GM21529 (cell line): ENCODE results near the gene PDE1A.

Experiments used
- ATAC-seq: cut with Tn5 transposase; IDR thresholded peaks from one replicate; pipeline ENCODE4 v1.9.1; 2021; ENCODE audit not compliant: unreplicated experiment

The PDE1A gene

DNA sequence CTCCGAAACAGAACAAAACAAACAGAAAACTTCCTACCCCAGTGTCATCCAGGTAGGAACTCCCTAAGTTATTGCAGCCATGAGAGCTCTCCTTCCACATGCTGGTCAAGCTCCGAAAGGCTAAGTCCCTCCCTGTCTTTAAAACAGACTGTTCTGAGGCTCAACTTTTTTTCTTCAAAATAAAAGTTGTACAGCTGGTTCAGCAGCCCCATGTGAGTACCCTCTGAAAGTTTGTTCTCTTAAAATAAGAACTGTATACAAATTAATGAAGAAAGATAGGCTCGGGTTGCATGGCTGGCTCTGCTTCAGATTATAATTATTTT lies at the start of gene PDE1A:
PDE1A (minus strand) TSS at position 119 of the 323 bp plus-strand sequence.
- no peak for ATAC-seq

DNA sequence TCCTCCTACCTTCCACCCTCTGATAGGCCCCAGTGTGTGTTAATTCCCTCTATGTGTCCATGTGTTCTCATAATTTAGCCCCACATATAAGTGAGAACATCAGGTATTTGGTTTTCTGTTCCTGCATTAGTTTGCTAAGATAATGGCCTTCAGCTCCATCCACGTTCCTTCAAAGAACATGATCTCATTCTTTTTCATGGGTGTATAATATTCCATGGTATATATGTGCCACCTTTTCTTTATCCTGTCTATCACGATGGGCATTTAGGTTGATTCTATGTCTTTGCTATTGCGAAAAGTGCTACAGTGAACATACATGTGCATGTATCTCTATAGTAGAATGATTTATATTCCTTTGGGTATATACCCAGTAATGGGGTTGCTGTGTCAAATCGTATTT lies 46.8 kb upstream of the PDE1A start:
- ATAC-seq = no peak

DNA sequence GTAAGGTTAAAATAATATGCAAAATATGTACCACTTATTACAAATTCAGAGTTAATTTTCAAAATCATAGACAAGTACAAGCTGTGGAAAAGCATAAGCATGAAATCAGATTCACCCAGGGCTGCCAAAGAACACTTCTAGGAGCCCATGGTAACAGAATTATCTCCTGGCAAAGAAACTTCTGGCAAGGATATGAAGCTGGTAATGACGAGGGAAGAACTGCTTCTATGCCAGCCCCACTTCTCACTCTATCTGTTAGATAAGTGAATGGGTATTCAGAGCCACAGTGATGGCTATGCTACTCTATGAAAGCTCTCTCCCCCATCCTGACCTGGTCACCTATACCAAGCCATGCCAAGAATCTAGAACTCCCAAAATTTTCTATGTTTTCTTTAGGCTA lies 36.9 kb upstream of the PDE1A start:
- no peak for ATAC-seq

DNA sequence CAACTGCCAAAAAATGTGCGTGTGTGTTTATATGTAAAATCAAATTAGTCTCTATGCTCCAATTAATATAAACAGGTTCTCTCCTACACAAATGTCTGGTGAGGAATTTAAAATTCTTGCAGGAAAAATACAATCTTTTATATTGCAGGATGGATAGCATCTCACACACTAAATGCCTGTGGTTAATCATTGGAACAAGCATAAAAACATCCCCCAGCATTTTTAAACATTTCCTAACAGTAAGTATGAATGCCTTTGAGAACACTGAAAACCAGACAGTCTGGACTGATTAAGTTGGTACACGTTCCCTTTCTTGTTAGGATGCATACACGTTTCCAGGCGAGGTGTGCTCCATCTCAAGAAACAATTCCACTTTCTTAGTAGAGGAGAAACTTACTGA lies 29.9 kb upstream of the PDE1A start:
- ATAC-seq = no peak

DNA sequence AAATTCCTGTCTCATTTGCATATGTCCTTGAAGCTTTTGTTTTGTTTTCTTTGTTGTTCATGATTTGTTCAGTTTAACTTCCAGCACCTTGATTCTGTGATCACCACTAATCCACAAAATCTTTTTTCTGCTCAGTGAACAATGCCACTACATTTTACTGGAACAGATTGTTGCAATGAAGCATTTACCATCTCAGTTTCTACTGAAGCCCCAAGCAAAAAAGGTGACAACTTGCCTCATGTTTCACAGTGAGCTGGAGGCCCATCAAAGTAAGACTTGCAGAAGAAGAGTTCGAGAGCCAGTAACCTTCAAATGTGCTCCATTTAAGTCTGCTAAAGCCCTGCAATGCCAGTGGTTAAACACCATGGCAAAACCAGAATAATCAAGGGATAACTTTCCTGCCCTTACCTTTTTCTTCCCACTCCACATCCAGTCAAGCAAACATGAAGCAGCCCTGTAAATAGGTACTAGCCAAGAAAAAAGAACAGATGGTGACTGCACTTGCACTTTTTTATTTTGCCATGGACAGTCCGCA lies 25.7 kb upstream of the PDE1A start:
- no peak for ATAC-seq

DNA sequence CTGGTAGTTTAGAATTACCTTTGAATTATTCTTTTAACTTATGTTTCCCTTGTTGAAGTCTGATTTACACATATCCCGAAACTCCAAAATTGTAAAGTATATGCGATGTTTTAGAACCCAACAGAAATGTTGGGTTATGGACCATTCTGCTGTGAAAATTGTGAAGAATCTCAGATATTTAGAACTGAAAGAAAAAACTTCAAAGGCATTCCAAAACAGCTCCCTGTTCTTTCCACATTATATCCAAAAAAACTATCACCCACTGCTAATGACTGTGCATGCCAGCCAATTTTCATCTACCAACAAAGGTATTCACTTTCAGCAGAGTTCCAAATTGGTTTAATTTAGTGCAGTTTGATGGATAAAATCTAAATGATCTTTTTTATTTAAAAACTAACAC lies 21.5 kb upstream of the PDE1A start:
- no peak for ATAC-seq

DNA sequence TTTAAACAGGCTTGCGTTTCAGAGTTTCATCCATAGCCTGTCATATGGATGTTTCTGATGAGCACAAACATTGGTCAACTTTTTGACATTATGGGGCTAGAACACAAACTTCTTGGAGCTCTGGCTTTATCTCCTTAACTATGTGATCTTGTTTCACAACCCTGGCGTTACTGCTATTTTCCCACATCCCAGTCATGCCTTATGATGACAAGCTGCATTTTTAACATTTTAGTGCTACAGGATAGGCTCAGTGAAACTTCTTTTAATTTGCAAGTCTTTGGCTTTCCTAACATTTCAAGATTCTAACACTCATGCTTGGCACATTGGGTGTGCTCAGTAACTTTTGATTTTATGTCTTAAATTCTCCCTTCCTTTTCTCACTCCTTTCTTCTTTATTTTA lies 21.0 kb upstream of the PDE1A start:
- no peak for ATAC-seq

DNA sequence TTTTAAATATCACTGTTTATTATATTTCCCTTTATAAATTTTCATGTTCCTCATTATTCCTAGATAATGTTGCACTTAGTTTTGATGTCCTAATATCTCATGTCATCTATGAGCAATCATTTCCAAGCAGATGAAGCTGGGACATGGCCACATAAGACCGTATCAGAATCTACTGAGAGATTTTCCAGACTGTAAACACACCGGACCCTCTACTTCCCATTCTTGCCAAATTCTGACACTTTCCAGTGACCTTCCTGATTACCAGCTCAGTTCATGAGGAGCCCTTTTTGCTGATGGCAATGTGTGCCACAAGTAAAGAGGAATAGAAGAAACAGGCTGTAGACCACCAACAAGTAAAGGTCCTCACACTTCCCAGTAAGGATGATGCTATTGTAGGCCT lies 20.3 kb upstream of the PDE1A start:
- no peak for ATAC-seq

DNA sequence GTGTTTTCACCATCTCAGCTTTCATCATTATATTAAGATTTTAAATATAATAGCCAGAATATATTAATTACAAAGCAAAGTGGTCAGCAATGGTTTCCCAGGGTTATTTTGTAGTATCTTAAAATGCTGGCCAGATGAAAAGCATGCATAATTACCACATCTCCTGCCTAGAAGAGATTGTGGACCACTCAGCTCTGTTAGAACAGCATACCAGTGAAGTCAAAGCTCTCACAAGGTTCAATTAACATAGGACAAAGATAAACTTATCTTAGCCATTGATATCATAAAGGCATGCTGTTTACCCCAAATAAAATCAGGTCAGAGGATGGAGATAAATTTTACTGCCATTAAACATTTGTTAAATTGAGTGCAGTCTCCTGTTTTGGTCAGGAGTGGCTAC lies 19.3 kb upstream of the PDE1A start:
- no peak for ATAC-seq

DNA sequence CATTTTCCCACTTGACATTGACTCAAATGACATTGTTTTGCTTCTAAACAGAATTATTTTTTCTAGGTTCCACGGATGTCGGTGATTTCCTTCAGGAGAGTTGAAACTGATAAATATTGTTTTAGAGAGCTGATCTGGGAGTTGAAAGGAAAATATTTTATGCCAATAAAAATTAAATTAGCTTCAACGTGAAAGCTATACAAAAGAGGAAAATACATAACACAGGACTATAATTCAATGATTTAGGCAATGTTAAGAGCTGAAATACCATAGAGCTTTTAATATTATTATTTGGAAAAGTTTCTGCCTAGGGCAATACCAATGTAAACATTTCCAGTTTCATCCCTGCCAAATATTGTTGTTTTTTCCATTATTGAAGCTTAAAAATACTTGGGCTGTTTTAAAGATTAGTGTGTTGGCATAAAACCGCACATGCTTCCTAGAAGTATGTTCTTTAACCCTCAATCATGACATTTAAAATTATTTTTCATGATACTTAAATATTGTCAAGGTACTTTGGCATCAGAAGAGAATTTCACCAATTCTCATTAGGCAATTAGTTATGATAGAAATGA lies 18.6 kb upstream of the PDE1A start:
- ATAC-seq = no peak

DNA sequence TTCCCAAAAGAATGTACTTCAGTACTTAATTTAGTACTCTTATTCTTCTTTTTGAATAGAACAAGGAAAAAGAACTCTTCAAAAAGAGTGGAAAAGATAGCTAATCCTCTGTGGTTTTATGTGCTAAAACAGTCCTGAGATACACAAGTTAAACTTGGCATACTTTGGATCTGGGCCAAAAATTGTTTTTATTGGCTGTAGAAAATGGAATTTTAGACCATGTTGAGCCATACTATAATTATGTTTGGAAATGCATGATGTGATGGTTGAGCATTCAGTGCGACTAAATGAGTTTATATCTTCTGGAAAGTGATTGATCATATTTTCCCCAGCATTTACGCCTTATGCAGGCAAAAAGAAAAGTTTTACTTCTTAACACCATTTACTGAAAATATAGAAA lies 18.0 kb upstream of the PDE1A start:
- no peak for ATAC-seq

DNA sequence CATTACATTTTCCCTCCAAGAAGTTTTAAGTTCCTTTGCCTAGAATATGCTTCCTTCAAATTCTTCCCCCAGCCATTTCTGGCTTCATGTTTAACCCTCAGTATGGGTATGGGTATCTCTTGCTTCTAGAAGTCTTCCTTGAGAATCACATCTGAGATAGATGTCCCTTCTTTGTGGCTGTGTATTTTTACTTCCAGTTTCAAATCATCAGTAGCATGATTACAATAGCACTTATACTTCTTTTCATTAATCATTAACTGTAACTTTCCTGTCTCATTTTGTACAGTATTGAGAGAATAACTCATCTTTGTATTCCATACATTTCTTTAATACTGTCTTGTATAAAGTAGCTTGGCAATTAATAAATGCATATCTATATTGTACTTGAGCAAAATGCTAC lies 17.3 kb upstream of the PDE1A start:
- ATAC-seq = no peak

DNA sequence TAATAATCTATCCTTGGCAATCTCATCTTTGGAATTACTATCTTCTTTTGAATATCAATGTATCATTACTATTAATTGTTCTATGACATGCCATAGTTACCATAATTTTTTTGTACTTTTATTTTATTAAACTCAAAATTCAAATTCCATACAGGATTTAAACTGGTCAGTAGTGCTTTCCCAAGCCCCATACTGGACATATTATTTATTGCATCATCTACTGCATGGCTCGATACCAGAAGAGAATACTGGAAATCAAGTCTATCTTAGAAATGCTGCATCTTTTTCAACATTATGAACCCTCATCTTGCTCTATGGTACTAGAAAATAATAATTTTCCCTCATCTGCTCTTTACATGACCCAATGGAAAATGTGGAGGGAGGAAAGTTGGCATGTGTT lies 9.4 kb upstream of the PDE1A start:
- ATAC-seq = no peak

DNA sequence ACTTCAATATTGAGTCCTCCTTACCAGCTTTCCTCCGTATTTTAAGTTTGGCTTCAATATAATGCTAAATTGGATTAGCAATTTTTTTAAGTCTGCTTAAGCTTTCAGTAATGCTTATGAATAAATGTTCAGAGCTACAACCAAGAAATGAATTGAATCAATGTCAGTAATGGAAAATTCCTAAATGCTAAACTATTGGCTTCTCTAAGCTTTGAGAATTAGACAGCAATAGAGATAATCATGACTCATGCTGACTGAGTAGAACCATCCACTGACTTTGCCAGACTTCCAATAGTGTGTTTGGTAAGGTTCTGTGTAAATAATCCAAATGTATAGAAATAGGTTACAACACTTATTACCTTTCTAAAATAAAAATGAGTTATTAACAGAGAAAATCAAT lies 8.9 kb upstream of the PDE1A start:
- ATAC-seq = no peak

DNA sequence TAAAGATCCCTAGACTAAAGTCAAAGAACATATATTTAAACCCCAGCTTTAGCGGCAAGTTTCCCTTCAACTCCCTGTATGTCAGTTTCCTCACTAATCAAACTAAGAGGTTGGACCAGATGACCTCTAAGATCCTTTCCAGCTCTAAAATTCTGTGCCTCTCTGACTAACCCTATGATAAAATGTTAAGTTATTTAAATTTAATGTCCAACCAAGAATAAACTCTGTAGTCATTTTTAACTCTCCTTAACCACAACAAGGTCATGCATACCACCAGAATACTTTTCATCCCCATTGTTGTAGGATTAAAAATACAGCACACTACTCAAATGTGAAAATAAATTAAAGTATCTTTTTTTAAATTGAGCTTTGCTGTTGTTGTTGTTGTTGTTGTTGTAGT lies 5.2 kb upstream of the PDE1A start:
- no peak for ATAC-seq

DNA sequence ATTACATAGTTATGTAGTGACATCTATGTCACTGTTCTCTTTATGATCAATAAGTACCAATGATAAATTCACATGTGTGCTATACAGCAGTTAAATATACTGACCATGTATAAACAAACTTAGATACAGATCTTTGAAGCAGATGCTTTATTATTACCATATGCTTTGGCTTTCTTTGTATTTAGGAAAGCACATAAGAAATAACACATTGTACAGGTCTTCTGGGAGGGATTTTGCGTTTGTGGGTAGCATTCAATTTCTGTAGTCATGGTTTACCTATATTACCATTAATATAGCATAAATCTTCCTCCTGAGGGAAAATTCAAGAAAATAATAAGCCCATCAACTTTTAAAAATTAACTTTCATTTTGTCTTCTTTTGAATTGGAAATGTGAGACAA lies 1.6 kb upstream of the PDE1A start:
- ATAC-seq = no peak

DNA sequence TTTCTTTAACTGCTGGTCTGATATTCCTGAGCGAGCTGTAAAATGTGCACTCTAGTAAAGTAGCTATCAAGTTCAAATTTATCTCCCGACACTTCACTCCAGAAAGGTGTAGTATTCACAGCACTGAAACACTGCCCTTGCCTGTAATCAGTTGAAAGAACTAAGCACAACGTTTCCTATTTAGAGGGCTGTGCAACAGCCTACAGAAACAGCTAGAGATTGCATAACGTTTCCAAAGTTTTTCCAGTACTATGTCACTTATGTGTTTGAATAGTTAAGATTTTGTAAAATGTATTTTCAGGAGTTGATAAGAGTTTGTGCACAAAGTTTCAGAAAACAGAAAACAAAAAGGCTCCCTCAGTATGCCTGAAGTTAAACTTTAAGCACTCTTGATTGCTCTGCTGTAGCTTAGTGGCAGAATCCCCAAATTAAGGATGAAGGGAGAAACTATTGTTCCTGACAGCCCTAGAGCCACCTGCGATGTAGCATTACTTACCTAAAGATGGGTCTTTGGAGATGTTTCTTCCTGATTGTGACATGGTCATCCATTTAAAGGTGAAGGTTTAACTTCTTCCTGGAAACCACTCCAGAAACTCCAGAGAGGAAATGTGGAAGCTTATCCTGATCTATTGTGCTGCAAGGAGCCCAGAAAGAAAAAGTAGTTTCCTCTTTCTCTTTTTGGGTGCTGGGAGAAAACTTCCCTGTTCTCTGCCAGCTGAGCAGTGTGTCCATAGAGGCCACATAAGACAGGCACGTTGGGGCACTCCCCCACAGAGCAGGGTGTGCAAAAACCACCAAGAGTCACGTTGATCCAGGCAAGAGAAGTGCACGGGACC lies 536 bp downstream of the PDE1A start:
- no peak for ATAC-seq

DNA sequence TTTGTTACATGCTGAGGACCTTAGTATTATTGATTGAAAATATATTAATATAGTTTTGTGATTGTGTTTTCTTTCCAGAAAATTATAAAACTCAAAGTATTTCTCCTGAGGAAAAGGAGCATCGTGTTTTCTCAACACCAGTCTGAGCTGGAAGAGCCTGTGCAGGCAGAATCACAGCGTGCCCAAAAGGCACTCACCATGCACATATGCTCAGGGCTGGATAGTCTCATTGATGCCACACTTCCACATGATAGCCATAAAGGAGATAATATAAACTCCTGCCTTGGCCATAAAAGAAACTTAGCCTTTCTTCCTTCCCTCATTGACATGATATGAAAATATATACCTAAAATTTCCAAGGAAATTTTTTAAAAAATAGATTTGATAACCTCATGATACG lies 4.0 kb downstream of the PDE1A start:
- no peak for ATAC-seq

DNA sequence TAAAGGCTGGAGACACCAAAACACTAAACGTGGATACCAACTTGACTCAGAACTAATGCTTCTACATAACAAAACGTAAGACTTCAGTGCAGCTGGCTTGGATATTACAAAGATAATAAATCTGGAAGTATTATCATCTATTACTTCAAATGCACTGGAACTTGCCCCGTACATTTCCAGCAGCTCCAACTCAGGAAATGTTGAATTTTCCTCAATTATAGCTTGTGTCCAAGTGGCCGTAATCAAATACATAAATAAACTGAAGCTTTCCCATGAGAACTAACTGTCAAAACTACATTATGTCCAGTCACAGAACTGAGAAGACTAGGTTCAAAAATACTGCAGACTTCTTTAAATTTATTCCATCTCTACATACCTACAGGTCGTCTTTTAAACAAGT lies 6.2 kb downstream of the PDE1A start:
- no peak for ATAC-seq

DNA sequence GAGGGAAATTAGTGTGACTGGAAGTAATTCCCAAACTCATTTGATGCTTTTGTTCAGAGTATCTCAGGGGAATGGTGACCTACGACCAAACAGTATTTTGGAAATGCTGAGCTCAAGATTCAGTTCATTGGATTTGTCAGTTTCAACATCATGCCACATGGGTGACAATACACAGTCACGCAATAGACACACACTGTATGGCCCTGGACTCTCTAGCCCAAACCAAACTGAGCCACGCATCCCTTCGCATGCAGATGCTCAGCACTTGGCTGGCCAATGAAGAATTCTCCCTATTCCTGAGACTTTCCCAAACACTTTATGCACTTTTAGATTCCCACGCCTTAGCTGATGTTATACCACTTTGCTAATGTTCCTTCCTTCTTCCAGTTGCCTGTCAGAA lies 10.0 kb downstream of the PDE1A start:
- ATAC-seq = no peak

DNA sequence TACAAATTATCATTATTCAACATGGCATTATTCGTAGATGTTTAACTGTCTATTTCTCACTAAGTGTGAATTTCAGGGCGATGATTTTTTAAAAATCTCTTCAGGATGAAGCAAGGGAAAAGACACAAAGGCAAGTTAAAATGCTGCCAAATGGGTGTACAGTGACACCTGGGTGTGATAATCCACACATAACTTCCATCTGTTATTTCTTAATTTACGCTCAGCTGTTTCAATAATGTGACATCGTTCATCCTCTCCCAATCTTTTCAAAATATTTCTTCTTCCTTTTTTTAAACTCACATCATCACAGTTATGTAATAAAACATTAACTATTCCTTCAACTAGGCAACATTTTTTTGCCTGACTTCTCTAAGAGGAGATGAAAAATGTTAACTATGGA lies 10.6 kb downstream of the PDE1A start:
- ATAC-seq = no peak

DNA sequence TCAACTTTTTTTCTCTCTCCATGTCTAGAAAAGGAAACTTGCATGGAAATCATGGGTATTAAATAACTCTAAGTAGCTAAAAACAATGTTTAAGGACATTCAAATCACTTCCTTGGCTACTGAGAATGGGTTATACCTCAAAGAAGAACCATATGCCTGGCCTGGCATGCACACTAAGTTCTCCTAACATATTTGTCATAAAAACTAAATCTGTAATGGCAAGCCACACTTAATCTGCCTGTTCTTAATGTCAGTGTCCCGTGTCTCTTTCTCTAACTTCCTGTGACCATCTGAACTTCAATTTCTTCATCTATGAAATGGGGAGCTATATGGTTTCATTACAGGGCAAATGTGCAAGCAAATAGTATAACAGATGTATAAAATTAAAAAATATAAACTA lies 11.1 kb downstream of the PDE1A start:
- ATAC-seq = no peak

DNA sequence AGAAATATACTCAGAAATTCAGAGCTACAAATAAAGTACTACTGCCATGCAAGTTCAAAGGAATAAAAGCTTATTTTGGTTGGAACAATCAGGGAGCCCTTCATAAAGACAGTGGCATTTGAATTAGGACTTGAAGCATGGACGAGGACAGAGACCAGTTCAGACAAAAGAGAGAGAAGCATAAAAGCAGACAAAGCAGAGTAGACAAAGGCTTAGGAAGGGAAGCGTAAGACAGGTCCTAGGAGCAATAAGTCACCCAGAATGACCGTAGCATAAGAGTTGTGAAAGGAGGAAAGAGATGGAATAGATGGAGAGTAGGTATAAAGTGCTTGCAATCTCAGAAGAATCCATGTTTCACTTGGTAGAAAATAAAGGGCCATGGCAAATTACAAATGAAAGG lies 14.0 kb downstream of the PDE1A start:
- ATAC-seq = no peak
